T47D (cell line): Measurements from ENCODE around the gene DISC1.

Experiments
- DNase-seq, 2 experiments: peaks; one replicate each; pipeline versions ENCODE4 v3.0.0 to v3.0.0-alpha.2; 2011 to 2012; ENCODE audit warnings: low read depth in 1 of 2, low spot score in 1 of 2
- JUND ChIP-seq: IDR thresholded peaks from 2 replicates; pipeline ENCODE4 v1.6.1; 2012; ENCODE audit warnings: low read depth
- in situ Hi-C: cut with HindIII; loops from 2 replicates; pipeline ENCODE4 v1.10.0; 2016; ENCODE audit warnings: low sequenced_read_pairs, low pct_unique_long_range_greater_than_20kb

Gene DISC1

DNA sequence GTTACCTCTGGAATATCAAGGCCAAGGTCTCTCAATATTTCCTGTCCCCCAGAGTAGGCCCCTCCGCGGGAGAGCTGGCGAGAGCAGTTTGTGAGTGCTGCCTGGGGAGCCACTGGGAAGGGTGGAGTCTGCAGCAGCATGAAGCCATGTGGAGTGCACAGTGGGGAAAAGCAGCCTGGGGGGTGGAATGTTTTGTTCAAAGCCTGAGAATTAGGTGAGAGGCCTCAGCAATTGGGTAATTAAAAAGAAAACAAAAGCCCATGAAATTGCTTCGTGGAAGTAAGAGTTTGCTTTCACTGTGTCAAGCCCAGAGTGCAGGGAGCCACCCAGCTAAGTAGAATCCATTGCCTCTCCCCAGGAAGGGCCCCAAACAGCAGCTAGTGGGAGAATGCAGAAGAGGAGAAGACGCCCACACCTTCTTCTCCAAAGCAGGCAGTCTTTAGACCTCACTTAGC is 30.2 kb upstream of the DISC1 start:
- no peak for DNase-seq
- in situ Hi-C loops: no loop called here
- no peak for TF ChIP-seq JUND

DNA sequence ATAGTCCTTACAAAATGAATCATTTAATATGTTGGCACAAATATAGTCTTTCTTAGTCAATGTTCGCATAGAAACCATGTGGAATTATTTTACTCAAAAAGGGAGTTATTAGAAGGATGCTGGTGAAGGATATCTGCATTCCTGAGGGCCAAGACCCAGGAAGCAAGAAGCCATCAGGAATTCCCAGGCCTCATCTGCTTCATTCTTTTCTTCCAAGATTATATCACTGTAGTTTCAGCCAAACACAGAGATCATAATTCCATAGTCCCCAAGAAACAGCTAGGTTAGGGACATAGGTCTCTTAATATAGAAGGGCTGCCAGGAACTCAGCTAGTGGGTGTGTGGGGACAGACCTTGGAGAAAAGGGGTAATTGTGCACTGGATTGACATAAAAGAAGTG is 28.6 kb upstream of the DISC1 start:
- in situ Hi-C loops: no loop called here
- TF ChIP-seq JUND: no peak

DNA sequence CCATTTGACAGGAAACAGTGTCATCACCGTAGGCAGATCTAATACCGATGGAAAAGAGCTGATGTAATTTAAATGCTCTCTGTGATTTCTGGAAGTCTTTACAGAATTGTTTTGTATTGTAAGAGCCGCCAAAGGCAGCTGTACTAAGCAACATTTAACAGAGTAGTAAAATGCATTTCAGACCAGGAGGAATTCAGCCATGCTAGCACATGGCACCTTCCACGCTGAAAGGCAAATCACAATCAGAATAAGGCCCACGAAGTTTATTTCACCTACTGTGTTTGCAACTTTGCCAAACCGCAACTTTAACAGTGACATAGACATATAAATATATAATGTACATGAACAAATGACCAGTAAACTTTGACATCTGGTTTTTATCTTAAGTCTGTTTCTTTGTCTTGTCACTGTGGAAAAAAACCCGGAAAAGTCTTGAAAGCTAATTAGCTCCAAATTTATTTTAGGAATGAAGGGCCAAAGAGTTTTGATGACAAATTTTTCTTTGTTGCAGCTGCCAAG is 26.1 kb upstream of the DISC1 start:
- DNase-seq: no peak
- in situ Hi-C loops: no loop called here
- TF ChIP-seq JUND: no peak

More for the DNA sequence above, 28.6 kb upstream of the DISC1 start:
- DNase-seq: no peak

DNA sequence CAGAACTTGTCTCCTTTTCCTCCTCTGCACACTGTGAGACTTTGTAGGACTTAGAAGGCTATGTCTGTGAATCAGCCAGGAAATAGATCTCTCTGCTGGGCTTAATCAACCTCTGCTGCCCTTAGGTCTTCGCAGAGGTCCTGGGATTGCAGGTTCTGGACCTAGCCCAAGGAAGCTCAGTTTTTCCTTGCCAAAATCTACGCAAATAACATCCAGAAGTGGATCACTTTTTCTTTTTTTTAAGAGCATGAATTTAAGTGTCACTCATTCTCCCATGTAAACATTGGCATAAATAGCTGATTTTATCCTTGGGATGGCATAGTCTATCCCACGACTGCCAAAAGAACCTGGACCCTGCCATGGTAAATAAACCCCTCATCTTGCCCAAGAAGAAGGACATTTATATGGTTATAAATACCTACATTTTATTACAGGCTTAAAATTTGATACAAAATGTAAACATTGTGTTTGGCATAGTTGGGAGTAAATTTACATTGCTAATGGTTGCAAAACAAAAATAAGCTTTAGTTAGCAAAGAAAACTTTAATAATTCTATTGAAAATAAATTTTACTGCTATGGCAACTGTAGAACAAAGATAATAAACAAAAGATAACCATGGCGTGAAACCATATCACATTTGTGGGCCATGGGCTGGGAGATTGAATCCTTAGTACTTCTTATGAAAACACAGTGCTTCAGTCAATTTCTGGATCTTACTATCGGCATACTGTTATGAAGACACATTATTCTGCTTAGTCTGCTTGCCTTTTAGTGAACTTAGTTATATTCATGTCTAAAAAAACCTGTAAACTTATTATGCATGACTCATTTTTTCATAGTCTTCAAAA is 24.5 kb upstream of the DISC1 start:
- in situ Hi-C loops: no loop called here
- TF ChIP-seq JUND: no peak; the same call in 1 of the 2 replicates
- DNase-seq: no peak

DNA sequence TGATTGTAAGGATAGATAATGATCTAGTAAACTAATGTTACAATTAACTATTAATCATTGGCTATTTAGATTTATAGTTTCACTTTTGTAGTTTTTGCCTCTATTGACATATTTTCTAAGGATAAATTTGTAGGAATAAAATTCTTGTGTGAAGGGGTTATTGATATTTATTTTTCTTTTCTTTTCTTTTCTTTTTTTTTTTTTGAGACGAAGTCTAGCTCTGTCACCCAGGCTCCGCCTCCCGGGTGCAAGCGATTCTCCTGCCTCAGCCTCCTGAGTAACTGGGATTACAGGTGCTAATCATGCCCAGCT is 24.0 kb upstream of the DISC1 start:
- DNase-seq: no peak
- TF ChIP-seq JUND: no peak
- in situ Hi-C loops: no loop called here

DNA sequence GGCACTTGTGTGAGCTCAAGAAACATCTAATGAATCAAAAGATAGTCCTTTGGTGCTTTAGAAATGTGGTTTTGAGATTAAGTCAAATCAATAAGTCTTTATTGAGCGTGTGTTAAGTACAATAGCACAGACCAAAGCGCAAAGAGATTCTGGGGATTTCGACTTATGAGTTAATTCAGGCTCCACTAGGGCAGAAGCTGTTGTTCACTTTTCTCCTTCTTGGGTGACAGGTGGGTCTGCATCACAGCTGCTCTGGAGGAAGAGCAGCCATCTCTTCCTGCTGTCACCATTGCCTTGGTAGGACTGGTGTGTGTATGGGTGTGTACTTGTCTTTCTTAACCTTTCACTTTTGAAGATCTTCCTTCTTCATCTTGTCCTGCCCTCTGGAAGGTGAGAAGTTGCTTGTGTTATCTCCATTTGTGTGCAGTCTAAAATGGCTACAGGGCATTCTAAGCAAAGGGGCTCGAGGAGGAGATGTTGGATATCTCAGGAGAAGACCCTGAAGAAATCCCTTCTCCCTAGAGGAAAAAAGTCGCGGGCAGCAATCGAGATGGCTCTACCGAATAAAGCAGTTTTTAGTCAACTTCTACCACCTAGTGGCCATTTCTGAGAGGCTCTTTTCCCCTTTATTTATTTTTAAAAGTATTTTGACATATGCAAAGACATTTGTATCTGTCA is 22.9 kb upstream of the DISC1 start:
- DNase-seq: peak in 1 of 2 experiments; percentile 78
- no peak for TF ChIP-seq JUND
- in situ Hi-C loops: no loop called here

DNA sequence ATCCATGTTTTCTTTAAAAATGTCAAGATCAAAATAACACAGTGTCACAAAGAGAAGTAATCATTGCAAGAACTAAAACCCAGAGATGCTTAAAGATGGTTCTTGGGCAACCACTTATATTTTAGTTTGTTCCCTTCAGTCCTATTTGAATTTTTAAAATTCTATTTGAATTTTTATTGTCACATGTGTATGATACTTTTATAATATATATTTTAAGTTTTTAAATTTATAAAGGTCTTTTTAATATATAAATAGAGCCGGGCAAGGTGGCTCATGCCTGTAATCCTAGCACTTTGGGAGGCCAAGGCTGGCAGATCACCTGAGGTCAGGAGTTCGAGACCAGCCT is 22.3 kb upstream of the DISC1 start:
- no peak for TF ChIP-seq JUND
- DNase-seq: no peak
- in situ Hi-C loops: no loop called here

DNA sequence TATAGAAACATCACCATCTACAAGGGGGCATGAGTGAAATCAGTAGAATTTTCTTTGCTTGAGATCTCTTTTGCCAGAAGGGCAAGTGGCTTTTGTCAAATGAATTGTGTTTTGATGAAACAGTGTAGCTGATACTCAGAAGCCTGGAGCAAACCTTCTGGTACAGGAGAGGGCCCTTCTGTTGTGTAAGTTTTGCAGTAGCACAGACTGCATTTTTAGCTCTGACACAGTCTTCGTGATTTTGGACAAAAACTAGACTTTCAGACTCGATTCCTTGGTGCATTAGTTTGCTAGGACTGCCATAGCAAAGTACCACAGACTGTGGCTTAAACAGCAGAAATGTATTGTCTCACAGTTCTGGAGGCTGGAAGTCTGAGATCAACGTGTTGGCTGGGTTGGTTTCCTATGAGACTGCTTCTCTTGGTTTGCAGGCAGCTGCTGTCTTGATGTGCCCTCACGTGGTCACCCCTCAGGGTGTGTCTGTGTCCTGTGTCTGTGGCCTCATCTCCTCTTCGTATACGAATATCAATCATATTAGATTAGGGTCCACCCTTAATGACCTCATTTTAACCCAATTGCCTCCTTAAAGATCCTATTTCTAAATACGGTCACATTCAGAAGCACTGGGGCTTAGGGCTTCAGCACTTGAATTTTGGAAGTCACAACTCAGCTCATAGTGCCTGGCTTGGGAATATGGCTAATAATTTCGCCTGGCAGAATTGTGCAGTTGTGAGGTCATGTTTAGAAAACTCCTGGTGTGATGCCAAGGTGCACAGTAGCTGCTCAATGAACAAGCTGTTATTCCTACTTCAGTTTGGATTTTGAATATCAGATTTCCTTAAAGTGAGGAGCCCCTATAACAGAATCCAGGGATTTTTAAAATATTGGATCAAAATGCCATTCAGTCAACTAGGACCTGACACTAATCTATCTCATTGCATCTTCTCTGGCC is 21.2 kb upstream of the DISC1 start:
- DNase-seq: no peak
- in situ Hi-C loops: no loop called here
- TF ChIP-seq JUND: no peak

DNA sequence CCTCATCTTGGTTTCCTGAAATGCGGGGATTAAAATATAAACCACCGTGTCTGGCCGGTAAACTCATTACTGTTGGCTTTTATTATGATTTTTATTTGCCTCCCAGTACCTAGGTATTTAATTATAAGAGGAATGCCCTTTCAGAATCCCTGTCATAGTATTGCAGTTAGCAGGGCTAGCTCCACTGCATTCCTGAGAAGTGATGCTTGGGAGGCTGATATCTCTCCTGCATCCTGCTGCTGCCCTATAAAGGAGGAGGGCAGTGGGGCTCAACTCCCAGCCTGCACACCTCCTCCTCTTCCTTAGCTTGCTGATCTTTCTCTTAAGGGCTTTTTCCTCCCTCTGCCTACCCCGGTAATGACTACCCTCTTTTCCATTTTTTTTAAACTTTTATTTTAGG is 19.9 kb upstream of the DISC1 start:
- TF ChIP-seq JUND: no peak
- in situ Hi-C loops: no loop called here
- peak; percentile 46 to 68 for DNase-seq

DNA sequence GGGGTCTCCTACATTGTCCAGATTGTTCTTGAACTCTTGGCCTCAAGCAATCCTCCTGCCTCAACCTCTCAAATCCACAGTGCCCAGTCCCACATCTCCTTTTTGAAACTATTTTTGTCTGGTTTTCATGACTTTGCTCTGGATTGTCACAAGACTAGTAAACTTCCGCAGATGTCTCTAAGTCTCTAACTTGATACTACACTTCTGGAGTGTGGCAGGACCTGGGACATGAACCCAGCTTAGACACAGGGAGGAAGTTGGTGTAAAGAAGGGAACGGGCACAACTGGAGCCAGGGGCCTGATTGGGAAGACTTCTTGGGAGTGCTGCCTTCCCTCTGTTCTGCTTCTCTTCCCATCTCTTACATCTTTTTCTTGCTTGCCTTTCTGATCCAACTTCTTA is 16.2 kb upstream of the DISC1 start:
- DNase-seq: no peak
- TF ChIP-seq JUND: no peak
- in situ Hi-C loops: no loop called here

DNA sequence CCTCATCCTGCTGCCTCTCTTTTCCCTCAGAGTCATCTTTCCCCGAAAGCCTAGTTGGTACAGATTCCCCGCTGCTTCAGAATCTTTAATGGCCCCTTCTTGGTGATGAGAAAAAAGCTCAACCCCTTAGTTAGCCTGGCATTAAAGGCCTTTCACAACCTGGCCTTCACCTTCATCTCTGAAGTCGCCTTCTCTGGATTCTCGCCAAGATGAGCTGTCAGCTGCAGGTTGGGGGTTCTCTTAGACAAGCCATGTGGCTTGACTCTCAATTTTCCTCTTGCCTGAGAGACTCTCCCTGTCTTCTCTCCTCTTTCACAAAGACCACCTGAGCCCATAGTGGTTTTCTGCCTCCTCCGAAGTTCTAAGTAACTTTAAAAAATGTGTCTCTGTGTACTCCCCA is 15.5 kb upstream of the DISC1 start:
- TF ChIP-seq JUND: no peak
- DNase-seq: no peak
- in situ Hi-C loops: no loop called here

DNA sequence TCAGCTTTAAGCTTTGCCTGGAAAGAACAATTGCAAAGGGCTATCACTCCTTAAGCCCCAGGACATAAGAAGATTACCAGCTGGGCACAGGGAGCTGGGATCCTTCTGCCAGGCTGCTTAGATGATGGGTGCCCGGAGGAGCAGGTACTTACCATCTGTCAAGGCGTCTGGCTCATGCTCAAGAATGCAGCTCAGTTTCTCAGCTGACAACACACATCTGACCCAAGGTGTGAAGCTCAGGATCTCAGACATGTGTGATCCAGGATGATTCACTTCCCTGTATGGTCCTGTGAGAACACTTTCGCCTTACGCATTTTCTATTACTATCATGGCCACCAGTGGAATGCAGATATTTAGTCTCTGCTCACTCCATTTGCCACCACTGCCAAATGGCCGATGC is 14.7 kb upstream of the DISC1 start:
- no peak for DNase-seq
- TF ChIP-seq JUND: no peak
- in situ Hi-C loops: no loop called here

DNA sequence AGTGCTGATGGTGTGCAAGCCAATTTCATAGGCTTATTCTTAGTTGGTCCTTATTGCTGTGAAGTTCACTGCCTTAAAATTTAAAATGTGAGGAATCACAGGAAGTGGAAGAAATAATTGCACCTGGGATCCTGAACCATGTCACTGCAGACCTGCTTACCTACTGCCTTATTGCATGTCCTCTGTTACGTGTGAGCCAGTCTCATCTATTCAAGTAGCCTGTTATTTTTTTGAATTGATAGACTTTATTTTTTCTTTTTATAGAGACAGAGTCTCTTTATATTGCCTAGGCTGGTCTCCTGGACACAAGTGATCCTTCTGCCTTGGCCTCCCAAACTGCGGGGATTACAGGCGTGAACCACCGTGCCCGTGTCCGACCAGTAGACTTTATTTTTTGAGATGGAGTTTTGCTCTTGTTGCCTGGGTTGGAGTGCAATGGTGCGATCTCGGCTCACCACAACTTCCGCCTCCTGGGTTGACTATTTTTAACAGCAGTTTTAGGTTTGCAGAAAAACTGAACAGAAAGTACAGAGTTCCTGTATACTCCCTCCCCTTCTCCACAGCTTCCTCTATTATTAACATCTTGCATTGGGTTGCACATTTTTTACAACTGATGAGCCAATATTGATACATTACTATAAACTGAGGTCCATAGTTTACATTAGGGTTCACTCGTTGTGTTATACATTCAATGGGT is 14.0 kb upstream of the DISC1 start:
- DNase-seq: no peak
- no peak for TF ChIP-seq JUND
- in situ Hi-C loops: no loop called here
